HG03135 (cell line): ENCODE results near the gene MROH8.
A peak's percentile ranks its signal among the peaks of the same experiment; 100 is the strongest.
"Not testable (repeated sequence)": the region's sequence is repeated elsewhere in the genome, so short reads cannot be mapped to it uniquely, and the experiment has no call there.

Experiments
- ATAC-seq: cut with Tn5 transposase; IDR thresholded peaks from one replicate; pipeline ENCODE4 v1.9.1; 2021; ENCODE audit warnings: mild to moderate bottlenecking, moderate library complexity; ENCODE audit not compliant: unreplicated experiment

MROH8 gene

GRCh38 chr20:37095599-37096414 lies 83.5 kb downstream of the MROH8 start, which contains the start of gene RBL1:
RBL1 (minus strand) TSS chr20:37095997; CDS start chr20:37095928, 69 bp downstream.
- peak; percentile 77 for ATAC-seq

- peak; percentile 23 for ATAC-seq
Observed at GRCh38 chr20:37095108-37095598, 84.2 kb downstream of the MROH8 start.

- ATAC-seq = no peak
Observed at GRCh38 chr20:37090407-37090806, 88.9 kb downstream of the MROH8 start.

DNA sequence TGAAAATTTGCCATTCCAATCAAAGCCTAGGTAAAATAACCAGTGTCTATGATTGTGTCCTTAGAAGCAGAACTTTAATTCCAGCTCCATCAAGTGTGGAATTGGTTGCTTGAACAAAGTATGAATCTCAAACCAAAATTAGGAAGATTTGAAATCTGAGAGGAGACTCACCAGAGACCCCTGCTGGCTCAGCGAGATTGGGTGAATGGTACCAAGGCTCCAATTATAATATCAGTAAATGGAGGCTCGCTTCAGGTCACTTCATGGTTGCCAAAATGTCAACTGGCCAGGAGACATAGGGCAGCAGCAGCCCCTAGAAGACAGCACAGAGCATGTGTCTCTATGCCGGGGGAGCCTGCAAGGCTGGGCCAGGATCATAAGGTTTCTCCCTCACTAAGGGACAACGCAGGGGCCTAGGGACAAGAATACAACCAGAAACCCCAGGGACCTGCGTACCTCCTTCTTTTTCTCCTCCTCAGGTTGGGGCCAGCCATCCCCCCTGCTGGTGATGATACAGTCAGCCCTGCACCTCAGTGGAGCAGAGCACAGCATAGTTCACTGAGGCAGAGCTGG lies 97.5 kb downstream of the MROH8 start:
- no peak for ATAC-seq

GRCh38 chr20:37077009-37077408 lies 102.3 kb downstream of the MROH8 start:
- ATAC-seq = no peak

DNA sequence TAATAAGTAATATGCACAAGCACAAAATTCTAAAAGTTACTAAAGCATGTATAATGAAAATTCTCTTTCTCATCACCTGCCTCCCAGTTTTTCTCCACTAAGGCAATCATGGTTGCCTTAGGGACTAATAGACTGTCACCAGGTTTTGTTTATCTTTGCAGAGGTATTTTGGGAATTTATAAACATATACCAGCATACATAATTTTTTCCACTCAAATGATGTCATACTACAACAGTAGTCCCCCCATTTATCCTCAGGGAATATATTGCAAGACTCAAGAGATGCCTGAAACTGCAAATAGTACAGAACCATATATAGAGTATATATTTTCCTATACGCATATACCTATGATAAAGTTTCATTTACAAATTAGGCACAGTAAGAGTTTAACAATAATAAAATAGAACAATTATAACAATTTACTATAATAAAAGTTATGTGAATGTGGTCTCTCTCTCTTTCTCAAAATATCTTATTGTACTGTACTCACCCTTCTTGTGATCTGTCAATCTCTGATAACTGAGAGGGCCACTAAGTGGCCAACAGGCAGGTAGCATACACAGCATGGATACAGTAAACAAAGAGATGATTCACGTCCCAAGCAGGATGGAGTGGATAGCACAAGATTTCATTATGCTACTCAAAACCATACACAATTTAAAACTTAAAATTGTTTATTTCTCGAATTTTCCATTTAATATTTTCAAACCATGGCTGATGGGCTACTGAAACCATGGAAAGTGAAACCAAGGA lies 103.2 kb downstream of the MROH8 start:
- ATAC-seq = no peak

- ATAC-seq = no peak
Observed at GRCh38 chr20:37072293-37073196, 106.8 kb downstream of the MROH8 start.

DNA sequence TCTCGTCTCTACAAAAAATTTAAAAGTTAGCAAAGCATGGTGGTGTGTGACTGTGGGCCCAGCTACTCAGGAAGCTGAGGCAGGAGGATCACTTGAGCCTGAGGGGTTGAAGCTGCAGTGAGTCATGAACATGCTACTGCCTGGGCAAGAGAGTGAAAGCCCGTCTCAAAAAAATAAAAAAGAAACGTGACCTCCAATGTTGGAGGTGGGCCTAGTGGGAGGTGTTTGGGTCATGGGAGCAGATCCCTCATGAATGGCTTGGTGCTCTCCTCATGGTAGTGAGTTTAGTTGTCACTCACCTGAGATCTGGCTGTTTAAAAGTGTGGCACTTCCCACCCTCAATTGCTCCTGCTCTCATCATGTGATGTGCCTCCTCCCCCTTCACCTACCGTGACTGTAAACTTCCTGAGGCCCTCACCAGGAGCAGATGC lies 107.9 kb downstream of the MROH8 start:
- ATAC-seq = no peak

DNA sequence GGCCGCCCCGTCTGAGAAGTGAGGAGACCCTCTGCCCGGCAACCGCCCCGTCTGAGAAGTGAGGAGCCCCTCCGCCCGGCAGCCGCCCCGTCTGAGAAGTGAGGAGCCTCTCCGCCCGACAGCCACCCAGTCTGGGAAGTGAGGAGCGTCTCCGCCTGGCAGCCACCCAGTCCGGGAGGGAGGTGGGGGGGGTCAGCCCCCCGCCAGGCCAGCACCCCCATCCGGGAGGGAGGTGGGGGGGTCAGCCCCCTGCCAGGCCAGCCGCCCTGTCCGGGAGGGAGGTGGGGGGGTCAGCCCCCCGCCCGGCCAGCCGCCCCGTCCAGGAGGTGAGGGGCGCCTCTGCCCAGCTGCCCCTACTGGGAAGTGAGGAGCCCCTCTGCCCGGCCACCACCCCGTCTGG lies 109.8 kb downstream of the MROH8 start:
- ATAC-seq = not testable (repeated sequence)

DNA sequence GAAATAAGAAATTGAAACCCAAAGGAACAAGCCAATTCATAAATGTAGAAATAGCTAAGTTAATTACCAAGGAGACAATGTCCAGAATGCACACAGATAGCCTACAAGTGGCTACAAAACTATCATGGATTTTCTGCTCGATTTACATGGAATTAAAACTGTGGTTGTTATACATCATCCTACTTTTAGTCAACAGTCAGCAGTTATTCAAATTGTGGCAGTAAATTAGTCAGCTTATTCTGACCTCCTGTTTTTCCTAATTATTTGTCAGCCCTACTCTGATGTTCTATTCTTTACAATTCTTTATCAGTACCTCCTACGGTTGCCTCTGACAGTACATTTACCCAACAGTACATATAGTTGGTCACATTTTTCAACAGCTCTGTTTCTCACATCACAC lies 113.2 kb downstream of the MROH8 start:
- ATAC-seq = no peak

DNA sequence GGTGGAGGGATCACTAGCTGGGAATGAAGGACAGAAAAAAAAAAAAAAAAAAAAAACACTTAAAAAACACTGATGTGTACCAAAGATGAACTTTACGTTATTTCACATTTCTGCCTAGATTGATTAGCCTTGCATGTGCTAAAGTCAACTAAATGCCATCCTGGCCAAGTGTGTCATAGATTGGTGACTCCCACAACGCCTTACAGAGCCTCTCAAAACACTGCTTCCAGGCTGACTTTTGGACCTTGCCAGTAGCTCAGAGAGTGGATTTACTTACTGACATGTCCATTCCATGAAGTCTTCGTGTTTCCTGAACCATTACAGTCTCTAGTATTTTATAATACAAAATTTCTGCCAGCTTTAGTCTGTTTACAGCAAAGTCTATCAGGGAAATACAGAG lies 124.1 kb downstream of the MROH8 start:
- ATAC-seq = no peak

DNA sequence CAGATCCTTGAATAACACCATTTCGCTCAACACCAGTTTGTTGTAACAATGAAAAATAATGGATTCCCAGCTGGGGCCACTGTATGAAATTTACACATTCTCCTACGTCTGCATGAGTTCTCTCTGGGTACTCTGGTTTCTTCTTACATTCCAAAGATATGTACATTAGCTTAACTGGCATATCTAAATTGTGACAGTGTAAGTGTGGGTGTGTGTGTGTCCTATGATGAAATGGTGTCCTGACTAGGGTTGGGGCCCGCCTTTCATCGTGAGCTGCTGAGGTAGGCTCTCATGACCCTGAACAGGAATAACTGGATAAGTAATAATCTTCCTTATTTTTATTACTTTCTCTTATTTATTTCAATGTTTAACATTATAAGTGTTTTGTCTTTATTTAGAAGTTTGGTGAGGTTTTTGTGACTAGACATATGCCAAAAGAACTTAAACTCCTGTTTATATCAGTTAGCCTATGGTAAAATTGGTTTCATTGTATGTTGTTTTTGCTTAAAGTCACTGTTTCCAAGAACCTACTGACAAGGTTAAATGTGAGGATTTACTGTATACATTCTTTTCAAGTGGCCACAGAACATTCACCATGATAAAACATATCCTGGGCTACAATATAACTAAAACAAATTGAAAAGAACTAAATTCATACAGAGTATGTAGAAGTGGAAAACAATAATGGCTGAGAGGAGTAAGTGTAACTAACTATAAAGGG lies 126.0 kb downstream of the MROH8 start:
- no peak for ATAC-seq
